ENCODE measurements around the gene ANXA8.
"Not testable (repeated sequence)": the region's sequence is repeated elsewhere in the genome, so short reads cannot be mapped to it uniquely, and the experiment has no call there.

ANXA8 gene

DNA sequence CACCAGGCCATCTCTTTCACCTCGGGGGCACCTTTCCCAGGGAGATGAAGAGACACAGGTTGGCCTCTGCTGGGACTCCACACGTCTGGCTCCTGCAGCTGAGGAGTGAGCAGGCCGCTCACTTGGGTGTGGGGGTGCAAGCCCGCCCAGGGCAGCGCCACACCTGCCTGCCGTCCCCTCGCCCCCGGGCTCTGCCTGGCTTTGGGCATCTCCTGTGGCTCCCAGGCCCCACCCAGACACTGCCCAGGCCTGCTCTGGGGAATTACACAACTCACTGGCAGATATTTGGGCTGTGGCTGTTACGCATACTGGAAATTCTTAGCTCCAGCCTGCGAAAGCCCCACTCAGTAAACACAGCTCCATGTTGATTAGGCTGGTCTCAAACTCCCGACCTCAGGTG lies at the start of gene ANXA8:
ANXA8 (minus strand) TSS at position 193 of the 400 bp plus-strand sequence; CDS start at position 11, 182 bp downstream.
- DNase-seq, result not testable (repeated sequence)

DNA sequence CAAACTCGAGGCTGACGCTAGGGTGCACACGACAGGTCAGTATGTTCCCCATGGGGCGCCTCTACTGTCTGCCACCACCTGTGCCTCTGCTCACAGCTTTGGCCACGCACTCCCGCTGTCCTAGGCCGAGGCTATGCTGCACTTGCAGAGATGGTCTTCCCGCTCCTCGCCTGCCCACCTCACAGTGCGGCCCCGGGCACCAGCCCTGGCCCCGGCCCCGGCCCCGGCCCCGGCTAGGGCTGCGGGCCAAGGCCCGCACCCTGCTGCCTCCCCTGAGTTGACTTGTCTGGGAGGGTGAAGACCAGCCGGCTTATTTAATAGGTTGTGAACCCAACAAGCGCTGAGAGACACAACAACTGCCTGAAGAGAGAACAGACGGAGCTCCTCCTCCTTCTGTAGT lies 39.6 kb upstream of the ANXA8 start, which contains the start of gene AGAP9:
AGAP9 (minus strand) TSS at position 164 of the 400 bp plus-strand sequence; CDS start at position 52, 112 bp downstream.
- DNase-seq, result not testable (repeated sequence)

- DNase-seq, result not testable (repeated sequence)
Measured at GRCh38 chr10:47502313-47502712, 18.4 kb upstream of the ANXA8 start.

DNA sequence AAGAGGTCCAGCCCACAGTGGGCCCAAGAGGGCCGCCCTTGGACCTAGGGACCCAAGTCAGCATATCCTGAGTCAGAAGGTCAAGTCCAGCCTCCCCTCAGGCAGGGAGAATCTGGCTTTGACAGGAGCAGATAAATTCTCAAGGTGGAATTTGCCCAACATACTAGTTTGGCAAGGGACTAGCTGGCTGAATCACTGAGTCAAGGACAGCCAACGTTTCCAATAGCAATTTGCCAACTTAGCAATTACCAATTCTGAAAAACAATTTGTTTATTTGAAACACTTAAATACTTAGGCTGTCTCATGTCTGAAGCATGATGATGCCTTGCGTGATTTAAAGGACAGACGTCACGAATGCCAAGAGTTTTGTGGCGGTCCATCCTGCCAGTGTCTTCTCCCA lies 10.3 kb upstream of the ANXA8 start:
- DNase-seq, result not testable (repeated sequence)

DNA sequence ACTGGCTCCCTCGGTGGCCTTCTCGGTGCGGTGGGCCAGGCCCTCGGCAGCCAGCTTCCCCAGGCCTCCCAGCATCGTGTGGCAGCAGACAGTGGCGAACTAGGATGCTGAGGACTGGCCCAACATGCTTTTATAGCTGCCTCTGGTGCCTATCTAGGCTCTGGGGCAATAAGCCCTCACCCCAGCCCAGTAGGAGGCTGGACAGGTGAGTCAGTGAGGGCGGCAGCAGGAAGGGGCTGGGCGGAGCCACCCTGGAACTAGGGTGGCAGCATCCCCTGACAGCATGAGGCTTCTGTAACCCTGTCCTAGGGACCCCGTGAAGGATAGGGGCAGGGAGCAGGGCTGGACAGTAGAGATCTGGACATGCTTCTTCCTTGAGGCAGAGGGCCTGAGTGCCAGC lies 7.7 kb upstream of the ANXA8 start, which contains the start of gene FAM25G:
FAM25G (minus strand) TSS at position 101 of the 400 bp plus-strand sequence; CDS start at position 75, 26 bp downstream.
- DNase-seq, result not testable (repeated sequence)

GRCh38 chr10:47489630-47490029 lies 5.7 kb upstream of the ANXA8 start:
- not testable (repeated sequence) for DNase-seq

DNA sequence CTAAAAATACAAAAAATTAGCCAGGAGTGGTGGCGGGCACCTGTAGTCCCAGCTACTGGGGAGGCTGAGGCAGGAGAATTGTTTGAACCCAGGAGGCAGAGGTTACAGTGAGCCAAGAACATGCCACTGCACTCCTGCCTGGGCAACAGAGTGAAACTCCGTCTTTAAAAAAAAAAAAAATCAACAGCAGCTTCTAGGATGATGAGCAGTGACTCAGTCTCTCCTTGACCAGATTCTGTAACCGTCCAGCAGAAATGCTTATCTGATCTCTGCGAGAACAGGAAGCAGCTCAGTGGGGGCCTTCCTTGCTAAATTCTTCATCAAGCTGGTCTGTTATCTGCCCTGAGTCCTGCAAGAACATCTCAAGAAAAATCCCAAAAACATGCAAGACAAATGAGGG lies 2.0 kb upstream of the ANXA8 start:
- not testable (repeated sequence) for DNase-seq

- not testable (repeated sequence) for DNase-seq
Measured at GRCh38 chr10:47484786-47485185, 871 bp upstream of the ANXA8 start.

DNA sequence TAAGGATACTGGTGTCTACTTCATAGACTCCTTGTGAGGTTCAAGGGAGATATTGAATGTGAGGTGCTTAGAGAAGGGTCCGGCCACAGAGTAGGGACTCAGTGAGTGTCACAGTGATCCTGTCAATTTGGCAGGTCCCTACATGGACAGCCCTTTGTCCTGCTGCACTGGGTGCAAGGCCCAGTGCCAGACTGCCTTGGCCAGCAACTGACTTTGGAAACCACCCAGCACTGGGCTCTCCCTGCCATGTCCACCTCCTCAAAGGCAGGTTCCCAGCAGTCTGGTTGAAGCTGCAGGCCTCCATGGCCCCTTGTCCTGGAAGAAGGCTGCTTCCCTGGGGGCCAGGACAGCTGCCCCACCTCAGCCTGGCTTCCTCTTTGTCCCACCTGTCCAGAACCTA lies 1.5 kb downstream of the ANXA8 start:
- DNase-seq, result not testable (repeated sequence)

DNA sequence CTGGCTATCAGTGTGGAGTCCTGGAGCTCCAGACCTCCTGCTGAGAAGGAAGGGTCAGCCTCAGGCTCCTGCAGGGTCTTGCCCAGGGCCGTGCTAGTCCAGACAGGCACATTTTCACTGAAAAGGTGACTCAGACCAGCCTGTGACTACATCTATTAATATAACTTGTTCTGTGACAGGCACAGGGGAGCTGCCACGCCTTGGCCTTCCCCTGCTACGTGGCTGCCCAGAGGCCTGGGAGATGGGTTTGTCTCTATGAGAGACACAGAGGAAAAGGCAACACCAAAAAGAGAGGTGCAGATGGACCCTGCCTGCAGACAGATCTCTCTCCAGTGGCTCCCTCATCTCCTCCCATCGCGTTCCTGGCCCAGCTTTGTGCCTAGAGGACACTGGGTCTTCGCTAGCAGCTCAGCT lies 2.1 kb downstream of the ANXA8 start:
- DNase-seq, result not testable (repeated sequence)

DNA sequence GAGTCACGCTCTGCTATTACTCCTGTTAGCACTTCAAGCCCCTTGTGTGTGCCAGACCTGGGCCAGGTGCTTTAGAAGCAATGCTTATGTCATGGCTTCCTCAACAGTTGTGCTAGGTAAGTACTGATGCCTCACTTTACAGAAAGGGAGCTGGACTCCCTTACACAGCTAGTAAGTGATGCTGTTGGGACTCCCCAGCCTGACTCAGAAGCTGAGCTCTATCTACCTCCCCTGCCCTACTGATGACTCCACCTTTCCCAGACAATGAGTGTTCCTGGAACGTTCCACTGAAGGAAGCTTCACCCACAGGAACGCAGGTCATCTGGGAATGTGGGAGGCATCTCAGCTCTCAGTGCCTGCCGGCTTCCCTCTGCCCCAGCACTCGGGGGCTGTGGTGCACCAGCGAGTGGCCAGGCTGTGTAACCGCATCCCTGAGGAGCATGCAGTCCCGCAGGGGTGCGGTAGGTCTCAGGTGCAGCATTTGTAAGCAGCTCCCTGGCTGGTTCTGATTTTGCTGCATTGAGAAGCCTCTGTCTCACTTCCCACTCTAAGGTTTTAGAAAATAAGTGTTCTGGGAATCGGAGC lies 2.6 kb downstream of the ANXA8 start:
- DNase-seq, result not testable (repeated sequence)

- DNase-seq, result not testable (repeated sequence)
Measured at GRCh38 chr10:47480133-47480532, 3.8 kb downstream of the ANXA8 start.

DNA sequence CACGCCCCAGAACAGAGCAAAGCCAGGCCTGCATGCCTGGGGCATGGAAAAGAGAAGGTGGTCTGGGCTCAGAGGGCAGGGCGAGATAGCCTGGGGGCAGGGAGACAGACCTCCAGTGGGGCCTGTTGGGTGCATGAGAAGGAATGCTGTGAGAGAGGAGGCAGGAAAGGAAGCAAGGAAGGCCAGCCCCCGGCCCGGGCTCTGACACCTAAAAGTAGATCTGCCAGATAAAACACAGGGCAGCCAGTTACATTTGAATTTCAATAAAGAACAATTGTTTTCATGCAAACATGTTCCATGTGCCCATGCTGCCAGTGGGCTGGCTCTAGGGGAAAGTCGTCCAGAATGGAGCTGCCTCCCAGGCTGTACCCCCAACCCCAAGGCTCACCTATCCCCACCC lies 5.8 kb downstream of the ANXA8 start:
- DNase-seq, result not testable (repeated sequence)

DNA sequence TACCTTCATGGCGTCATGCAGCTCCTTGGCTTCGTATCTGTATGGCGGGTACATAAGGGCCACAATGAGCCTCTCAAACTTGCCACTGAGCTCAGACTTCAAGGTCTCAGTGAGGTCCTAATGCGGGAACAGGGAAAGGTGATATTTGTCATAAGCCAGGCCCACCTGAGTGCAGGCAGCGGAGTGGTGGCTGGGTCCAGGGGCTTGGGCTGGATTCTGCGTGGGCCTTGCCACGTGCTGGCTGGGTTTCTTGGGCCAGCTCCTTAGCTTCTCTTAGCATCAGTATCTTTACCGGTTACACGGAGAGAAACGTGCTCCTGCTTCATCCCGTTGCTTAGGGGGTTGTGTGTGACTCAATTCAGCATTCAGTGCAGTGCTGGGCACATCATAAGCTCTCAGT lies 6.8 kb downstream of the ANXA8 start:
- DNase-seq, result not testable (repeated sequence)

- not testable (repeated sequence) for DNase-seq
Measured at GRCh38 chr10:47475101-47475500, 8.8 kb downstream of the ANXA8 start.

GRCh38 chr10:47473516-47473915 lies 10.4 kb downstream of the ANXA8 start:
- not testable (repeated sequence) for DNase-seq

DNA sequence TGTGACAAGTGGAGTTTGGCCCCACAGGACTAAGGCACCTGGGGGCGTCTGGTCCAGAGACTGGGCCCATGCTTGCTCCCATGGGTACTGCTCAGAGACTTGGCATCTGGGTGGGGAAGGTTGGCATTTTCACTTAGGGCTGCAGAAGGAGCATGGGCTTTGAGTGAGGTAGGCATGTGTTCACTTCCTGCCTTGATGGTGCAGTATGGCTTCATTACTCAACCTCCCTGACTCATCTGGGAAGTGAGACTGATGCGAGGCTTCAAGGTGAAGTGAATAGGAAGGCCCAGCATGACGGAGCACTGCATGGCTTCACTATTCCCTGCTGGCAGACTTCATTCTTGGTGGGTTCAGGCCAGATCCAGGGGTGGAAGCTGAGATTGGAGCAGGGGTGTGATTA lies 11.3 kb downstream of the ANXA8 start:
- not testable (repeated sequence) for DNase-seq

GRCh38 chr10:47472072-47472471 lies 11.8 kb downstream of the ANXA8 start:
- not testable (repeated sequence) for DNase-seq

DNA sequence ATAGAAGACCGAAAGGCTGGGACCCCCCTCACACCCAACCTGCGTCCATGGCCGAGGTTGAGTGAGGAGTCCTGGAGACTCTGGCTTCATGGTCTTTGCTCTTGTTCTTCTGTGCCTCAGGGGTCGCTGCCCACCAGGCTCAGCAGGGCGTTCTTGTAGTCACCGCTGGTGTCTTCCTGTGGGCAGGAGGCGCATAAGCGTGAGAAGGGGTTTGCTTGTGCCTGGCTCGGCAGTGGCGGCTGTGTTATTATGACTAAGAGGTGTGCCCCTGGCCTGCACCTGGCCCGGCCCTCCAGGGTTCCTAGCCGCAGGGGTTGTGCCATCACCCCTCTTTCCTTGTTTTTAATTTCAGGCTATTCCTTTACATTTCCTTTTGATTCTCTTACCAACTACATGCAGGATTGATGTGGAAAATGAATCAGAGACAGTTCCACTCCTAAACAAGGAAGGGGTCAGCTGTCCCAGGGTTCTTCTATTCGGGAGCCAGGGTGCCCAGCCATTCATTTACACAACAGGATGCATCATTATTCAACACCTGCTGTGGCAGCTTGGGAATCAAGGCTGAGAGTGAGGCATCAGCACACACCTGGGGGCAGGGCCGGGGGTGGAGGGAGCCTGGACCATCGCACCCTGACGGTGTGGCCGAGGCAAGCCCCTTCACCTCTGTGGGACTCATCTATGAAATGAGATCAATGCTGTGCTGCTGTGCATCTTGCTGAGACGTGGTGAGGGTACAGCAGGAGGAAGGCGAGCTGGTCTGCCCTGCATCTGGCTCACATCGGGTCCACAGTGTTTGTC lies 15.0 kb downstream of the ANXA8 start:
- DNase-seq, result not testable (repeated sequence)

GRCh38 chr10:47467957-47468356 lies 16.0 kb downstream of the ANXA8 start:
- not testable (repeated sequence) for DNase-seq

- DNase-seq, result not testable (repeated sequence)
Measured at GRCh38 chr10:47467458-47467857, 16.5 kb downstream of the ANXA8 start.

GRCh38 chr10:47465216-47465917 lies 18.5 kb downstream of the ANXA8 start:
- not testable (repeated sequence) for DNase-seq
